IMR-90 (cell line): ENCODE data around the gene SLC24A3. TPM values are rescaled to one million over a fixed set of nuclear protein-coding genes. Genes with fewer than 3 reads are reported as not detected.

Experiments
- ATAC-seq: fragments of 200-7000 bp; cut with Tn5 transposase; 2 replicates; pipeline ENCODE4 v1.9.1; 2020; ENCODE audit warnings: low read depth, mild to moderate bottlenecking, moderate library complexity
- BruUV-seq: library from RNA; stranded (reverse); fragments of 400-500 nt; replicated peaks from 2 replicates; lab custom pipeline; 2021; lab: Mats Ljungman, UMichigan
- CTCF ChIA-PET: fragments of 300-600 bp; formaldehyde crosslinking; extraction: SDS; loops from one replicate; lab custom pipeline; 2021; ENCODE audit warnings: antibody characterized with exemption; lab: Yijun Ruan, JAX
- POLR2A ChIA-PET: fragments of 300-600 bp; sonication (Branson Sonifier 250); formaldehyde crosslinking; loops from one replicate; lab custom pipeline; 2022; ENCODE audit warnings: antibody characterized with exemption; ENCODE audit not compliant: unreplicated experiment; lab: Charles Lee
- DNase-seq: peaks from one replicate; pipeline ENCODE4 v3.0.0; 2013
- H2AFZ ChIP-seq: replicated peaks from 2 replicates; pipeline ENCODE3; 2013; ENCODE audit warnings: low read length, mild to moderate bottlenecking; ENCODE audit not compliant: poor library complexity
- H2AK5ac ChIP-seq: 2 replicates; pipeline ENCODE4 v1.6.1; 2013; ENCODE audit warnings: low read depth, low read length, inconsistent platforms
- H2AK9ac ChIP-seq: replicated peaks from 2 replicates; pipeline ENCODE3; 2013; ENCODE audit warnings: mild to moderate bottlenecking, low read depth, low read length, moderate library complexity; ENCODE audit not compliant: poor library complexity
- H2BK120ac ChIP-seq: 2 replicates; pipeline ENCODE4 v1.6.1; 2013; ENCODE audit warnings: low read depth, low read length, inconsistent platforms
- H2BK15ac ChIP-seq: 3 replicates; pipeline ENCODE4 v1.6.1; 2013; ENCODE audit warnings: low read depth, low read length, inconsistent platforms
- H2BK20ac ChIP-seq: 2 replicates; pipeline ENCODE4 v1.6.1; 2013; ENCODE audit warnings: low read depth, mild to moderate bottlenecking, inconsistent platforms, low read length, moderate library complexity
- H2BK5ac ChIP-seq: 2 replicates; pipeline ENCODE4 v1.6.1; 2013; ENCODE audit warnings: mild to moderate bottlenecking, low read depth, low read length, inconsistent platforms; ENCODE audit not compliant: poor library complexity, severe bottlenecking
- H3K14ac ChIP-seq: replicated peaks from 2 replicates; pipeline ENCODE4 v1.6.1; 2013; ENCODE audit warnings: low read depth, low read length, inconsistent platforms
- H3K18ac ChIP-seq: 2 replicates; pipeline ENCODE4 v1.6.1; 2013; ENCODE audit warnings: low read depth, low read length, control low read depth
- H3K23ac ChIP-seq: 2 replicates; pipeline ENCODE4 v1.6.1; 2013; ENCODE audit warnings: low read depth, low read length, inconsistent platforms
- H3K27ac ChIP-seq: 2 replicates; pipeline ENCODE4 v1.5.1; 2013; ENCODE audit warnings: mild to moderate bottlenecking, control low read depth, low read length; ENCODE audit not compliant: insufficient read depth
- H3K27me3 ChIP-seq: 2 replicates; pipeline ENCODE4 v1.6.1; 2013; ENCODE audit warnings: low read length; ENCODE audit not compliant: control insufficient read depth, insufficient read depth
- H3K36me3 ChIP-seq: 2 replicates; pipeline ENCODE4 v1.6.1; 2013; ENCODE audit warnings: low read length, mixed read lengths; ENCODE audit not compliant: control insufficient read depth, insufficient read depth
- H3K4ac ChIP-seq: 2 replicates; pipeline ENCODE4 v1.6.1; 2013; ENCODE audit warnings: low read depth, low read length, inconsistent platforms
- H3K4me1 ChIP-seq: 2 replicates; pipeline ENCODE4 v1.6.1; 2013; ENCODE audit warnings: low read length, mixed read lengths; ENCODE audit not compliant: control insufficient read depth, insufficient read depth
- H3K4me2 ChIP-seq: 2 replicates; pipeline ENCODE4 v1.6.1; 2013; ENCODE audit warnings: low read depth, mild to moderate bottlenecking, control low read depth, low read length, moderate library complexity
- H3K4me3 ChIP-seq: 2 replicates; pipeline ENCODE4 v1.5.1; 2013; ENCODE audit warnings: low read depth, mild to moderate bottlenecking, control low read depth, low read length, moderate library complexity; ENCODE audit not compliant: insufficient read depth
- H3K56ac ChIP-seq: 2 replicates; pipeline ENCODE4 v1.6.1; 2013; ENCODE audit warnings: low read length, inconsistent platforms; ENCODE audit not compliant: insufficient read depth; ENCODE audit errors: extremely low read depth
- H3K79me1 ChIP-seq, 2 experiments: 2 replicates each; pipeline ENCODE4 v1.6.1; 2013; ENCODE audit warnings: low read length in 2 of 2, inconsistent platforms in 1 of 2, low read depth in 1 of 2
- H3K9ac ChIP-seq: 2 replicates; pipeline ENCODE4 v1.6.1; 2013; ENCODE audit warnings: low read depth, low read length, control low read depth
- H3K9me1 ChIP-seq: 2 replicates; pipeline ENCODE4 v1.6.1; 2013; ENCODE audit warnings: low read length, inconsistent platforms; ENCODE audit not compliant: insufficient read depth
- H3K9me3 ChIP-seq: 2 replicates; pipeline ENCODE4 v1.6.1; 2013; ENCODE audit warnings: low read length; ENCODE audit not compliant: control insufficient read depth, insufficient read depth
- H4K20me1 ChIP-seq: 2 replicates; pipeline ENCODE4 v1.6.1; 2013; ENCODE audit warnings: low read length, inconsistent platforms; ENCODE audit not compliant: insufficient read depth
- H4K5ac ChIP-seq: 2 replicates; pipeline ENCODE4 v1.6.1; 2013; ENCODE audit warnings: mild to moderate bottlenecking, low read depth, low read length, control low read depth
- H4K8ac ChIP-seq, 2 experiments: 2 replicates each; pipeline ENCODE4 v1.6.1; 2013; ENCODE audit warnings: low read depth in 2 of 2, low read length in 2 of 2, control low read depth in 1 of 2, inconsistent platforms in 1 of 2
- H4K91ac ChIP-seq: 2 replicates; pipeline ENCODE4 v1.6.1; 2013; ENCODE audit warnings: low read depth, low read length, inconsistent platforms; ENCODE audit not compliant: insufficient read depth
- BHLHE40 ChIP-seq: fragments of 150-350 bp; IDR thresholded peaks from 2 replicates; pipeline ENCODE4 v1.6.1; 2016; ENCODE audit warnings: mild to moderate bottlenecking, low read depth, low read length
- CEBPB ChIP-seq: IDR thresholded peaks from 2 replicates; pipeline ENCODE4 v1.6.1; 2012; ENCODE audit warnings: low read depth, low read length, improper control_type of control experiment
- CHD1 ChIP-seq: IDR thresholded peaks from 2 replicates; pipeline ENCODE4 v1.6.1; 2012; ENCODE audit warnings: low read depth, low read length, improper control_type of control experiment
- FOS ChIP-seq: fragments of 150-350 bp; IDR thresholded peaks from 2 replicates; pipeline ENCODE4 v1.6.1; 2016; ENCODE audit warnings: low read depth, low read length
- MAFK ChIP-seq: IDR thresholded peaks from 2 replicates; pipeline ENCODE4 v1.6.1; 2012; ENCODE audit warnings: low read depth, low read length, improper control_type of control experiment
- MAZ ChIP-seq: IDR thresholded peaks from 2 replicates; pipeline ENCODE4 v1.6.1; 2012; ENCODE audit warnings: low read depth, mild to moderate bottlenecking, low read length, improper control_type of control experiment, moderate library complexity, borderline replicate concordance
- NFE2L2 ChIP-seq: fragments of 150-350 bp; IDR thresholded peaks from 2 replicates; pipeline ENCODE4 v1.6.1; 2016; ENCODE audit warnings: low read depth, mild to moderate bottlenecking, low read length
- POLR2A ChIP-seq: IDR thresholded peaks from 2 replicates; pipeline ENCODE4 v1.6.1; 2012; ENCODE audit warnings: mild to moderate bottlenecking, low read depth, low read length
- RAD21 ChIP-seq: IDR thresholded peaks from 2 replicates; pipeline ENCODE4 v1.6.1; 2012; ENCODE audit warnings: low read length, improper control_type of control experiment
- RCOR1 ChIP-seq: IDR thresholded peaks from 2 replicates; pipeline ENCODE4 v1.6.1; 2012; ENCODE audit warnings: mild to moderate bottlenecking, low read length, improper control_type of control experiment; ENCODE audit not compliant: insufficient replicate concordance
- RFX5 ChIP-seq: IDR thresholded peaks from 2 replicates; pipeline ENCODE4 v1.8.0; 2012; ENCODE audit warnings: low read depth, mild to moderate bottlenecking, low read length, moderate library complexity
- WGBS, 2 experiments: methylation state at CpG; one replicate each; pipeline versions ENCODE4 v1.1.5 to v1.1.7; 2013; ENCODE audit warnings: missing lambda C conversion rate in 2 of 2; ENCODE audit not compliant: insufficient read length in 1 of 2; ENCODE audit errors: extremely low coverage in 2 of 2; 5-methylcytosine and 5-hydroxymethylcytosine counted together
- dilution Hi-C: fragments of 300-500 bp; cut with HindIII; formaldehyde crosslinking; loops from one replicate; pipeline ENCODE4 v1.14.3; 2018; ENCODE audit warnings: low sequenced_read_pairs; ENCODE audit not compliant: unreplicated experiment
- in situ Hi-C: fragments of 300-500 bp; cut with MboI; formaldehyde crosslinking; loops from 3 replicates; pipeline ENCODE4 v1.14.3; 2019; ENCODE audit warnings: low sequenced_read_pairs, inconsistent platforms, mixed read lengths
- intact Hi-C: fragments of 100-400 bp; cut with micrococcal nuclease; formaldehyde crosslinking; loops from 2 replicates; pipeline ENCODE4 v1.10.0; 2022
- polyA plus RNA-seq, 3 experiments: library from polyadenylated mRNA; depleted of rRNA; stranded (reverse); fragments of >200 nt; gene quantifications; 2 replicates each; pipeline ENCODE4 v1.2.3, GENCODE V29; 2012; ENCODE audit warnings: low replicate concordance in 1 of 3
- total RNA-seq: library from RNA; depleted of rRNA; stranded (reverse); fragments of >200 nt; gene quantifications from 2 replicates; pipeline ENCODE4 v1.2.3, GENCODE V29; 2012
- TF ChIP-seq, protein P1 (sequence below): fragments of 150-350 bp; IDR thresholded peaks from 2 replicates; pipeline ENCODE4 v1.6.1; 2016; ENCODE audit warnings: low read depth, mild to moderate bottlenecking, low read length, moderate library complexity, borderline replicate concordance
- TF ChIP-seq, protein P2 (sequence below): conservative IDR thresholded peaks from 2 replicates; pipeline ENCODE4 v1.5.1; 2012; ENCODE audit warnings: mild to moderate bottlenecking, low read depth, low read length, improper control_type of control experiment
- TF ChIP-seq, protein P3 (sequence below): fragments of 150-350 bp; IDR thresholded peaks from 2 replicates; pipeline ENCODE4 v1.6.1; 2017; ENCODE audit warnings: mild to moderate bottlenecking, antibody characterized with exemption, low read length, low read depth

SLC24A3 gene
- total and polyA plus RNA-seq, 2 of the 4 experiments (the other 2 are of a cell fraction): not detected

DNA sequence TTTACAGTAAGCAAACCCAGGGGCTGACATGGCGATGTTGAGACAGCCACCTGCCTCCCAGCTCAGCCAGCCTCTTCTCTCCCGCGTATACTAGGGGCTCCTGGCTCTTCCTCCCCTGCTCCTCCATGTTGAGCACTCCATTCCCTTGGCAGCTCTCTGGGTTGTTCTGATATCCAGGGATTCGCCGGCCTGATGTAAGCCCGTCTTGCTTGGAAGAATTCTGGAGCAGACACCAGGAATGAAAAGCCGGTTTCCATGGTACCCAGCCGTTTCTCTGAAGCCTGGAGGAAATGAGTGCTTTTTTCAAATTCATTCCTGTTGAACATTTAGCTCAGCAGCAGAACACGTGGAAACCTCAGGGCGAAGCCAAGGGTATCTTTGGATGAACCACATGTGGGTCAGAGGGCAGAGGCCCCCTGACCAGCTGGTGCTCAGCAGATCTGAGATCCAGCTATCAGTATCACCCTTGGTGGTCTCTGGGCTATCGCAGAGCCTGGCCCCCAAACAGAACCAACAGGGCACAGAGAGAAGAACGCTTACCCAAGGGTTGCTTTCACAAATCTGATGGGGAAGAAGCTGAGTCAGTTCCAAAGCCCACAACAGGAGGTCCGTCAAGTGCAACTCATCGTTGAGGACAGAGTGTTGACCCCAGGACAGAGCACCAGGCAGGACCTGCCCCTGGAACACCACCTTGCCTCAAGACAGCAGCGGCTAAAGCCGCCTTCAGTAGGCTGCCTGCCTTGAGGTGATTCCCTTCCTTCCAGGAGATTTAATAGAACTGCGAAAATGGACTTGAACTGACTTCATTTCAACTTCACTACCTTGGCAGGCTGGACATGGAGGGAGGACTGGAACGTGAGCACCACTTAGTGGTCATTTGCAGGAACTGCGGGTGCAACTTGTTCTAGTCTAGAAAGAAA, 449.5 kb downstream of the SLC24A3 start:
- H4K5ac ChIP-seq: no peak overlapping the region
- CTCF ChIA-PET: interaction anchor here (0.6 to 2.8 kb wide), 6 partner anchors 11 to 1021 kb away, joined by 3 to 13 read pairs (median 3); no protein-coding TSS in a partner anchor
- no peak overlapping the region for H2BK20ac ChIP-seq
- no peaks in the 10 kb centered on the region for H3K79me1 ChIP-seq
- no peak overlapping the region for H3K4me3 ChIP-seq
- H3K9ac ChIP-seq: no peak overlapping the region
- H4K8ac ChIP-seq: no peak overlapping the region
- DNase-seq (peak; percentile 71), ATAC-seq (peak; percentile 97)
- H3K27ac ChIP-seq: no peak overlapping the region
- in situ Hi-C loops (loop anchor here (5.0 to 10.0 kb wide), 2 partner anchors 455 to 1027 kb away; no protein-coding TSS in a partner anchor), intact Hi-C loops (loop anchor here (1.0 kb wide), 4 partner anchors 34 to 1249 kb away; no protein-coding TSS in a partner anchor), dilution Hi-C loops (no loop called here)
- H3K14ac ChIP-seq: no peak overlapping the region
- H3K9me3 ChIP-seq: no peaks in the 10 kb centered on the region
- H2BK120ac ChIP-seq: no peak overlapping the region
- H2BK15ac ChIP-seq: no peak overlapping the region
- H3K4me1 ChIP-seq: no peaks in the 10 kb centered on the region
- H3K4me2 ChIP-seq: no peak overlapping the region
- H3K18ac ChIP-seq: no peak overlapping the region
- no peak overlapping the region for H3K4ac ChIP-seq
- H2AFZ ChIP-seq: peak overlapping the region; percentile 6
- no peaks in the 10 kb centered on the region for H3K9me1 ChIP-seq
- 60% methylated on average over 10 of the region's 19 CpGs; no CpG with 5 or more reads in 1 of the 2 experiments for WGBS, 2 experiments
- no TSS peak for BruUV-seq
- H4K91ac ChIP-seq: no peak overlapping the region
- no peaks in the 10 kb centered on the region for H4K20me1 ChIP-seq
- no peak overlapping the region for H3K23ac ChIP-seq
- H3K36me3 ChIP-seq: no peaks in the 10 kb centered on the region
- H2BK5ac ChIP-seq: no peak overlapping the region
- POLR2A ChIA-PET: no interaction called here
- H3K27me3 ChIP-seq: peaks cover 41% of the 10 kb centered on the region
- no peak overlapping the region for H3K56ac ChIP-seq
- H2AK9ac ChIP-seq: no peak overlapping the region
- no peak overlapping the region for H2AK5ac ChIP-seq
- TF ChIP-seq BHLHE40 (no peak), MAZ (no peak), MAFK (no peak), RAD21 (peak; percentile 97), RFX5 (no peak), RCOR1 (no peak), FOS (no peak), NFE2L2 (no peak), POLR2A (no peak), CEBPB (no peak), CHD1 (no peak)
- TF ChIP-seq, protein P1, sequence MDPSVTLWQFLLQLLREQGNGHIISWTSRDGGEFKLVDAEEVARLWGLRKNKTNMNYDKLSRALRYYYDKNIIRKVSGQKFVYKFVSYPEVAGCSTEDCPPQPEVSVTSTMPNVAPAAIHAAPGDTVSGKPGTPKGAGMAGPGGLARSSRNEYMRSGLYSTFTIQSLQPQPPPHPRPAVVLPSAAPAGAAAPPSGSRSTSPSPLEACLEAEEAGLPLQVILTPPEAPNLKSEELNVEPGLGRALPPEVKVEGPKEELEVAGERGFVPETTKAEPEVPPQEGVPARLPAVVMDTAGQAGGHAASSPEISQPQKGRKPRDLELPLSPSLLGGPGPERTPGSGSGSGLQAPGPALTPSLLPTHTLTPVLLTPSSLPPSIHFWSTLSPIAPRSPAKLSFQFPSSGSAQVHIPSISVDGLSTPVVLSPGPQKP: no peak
- TF ChIP-seq, protein P2, sequence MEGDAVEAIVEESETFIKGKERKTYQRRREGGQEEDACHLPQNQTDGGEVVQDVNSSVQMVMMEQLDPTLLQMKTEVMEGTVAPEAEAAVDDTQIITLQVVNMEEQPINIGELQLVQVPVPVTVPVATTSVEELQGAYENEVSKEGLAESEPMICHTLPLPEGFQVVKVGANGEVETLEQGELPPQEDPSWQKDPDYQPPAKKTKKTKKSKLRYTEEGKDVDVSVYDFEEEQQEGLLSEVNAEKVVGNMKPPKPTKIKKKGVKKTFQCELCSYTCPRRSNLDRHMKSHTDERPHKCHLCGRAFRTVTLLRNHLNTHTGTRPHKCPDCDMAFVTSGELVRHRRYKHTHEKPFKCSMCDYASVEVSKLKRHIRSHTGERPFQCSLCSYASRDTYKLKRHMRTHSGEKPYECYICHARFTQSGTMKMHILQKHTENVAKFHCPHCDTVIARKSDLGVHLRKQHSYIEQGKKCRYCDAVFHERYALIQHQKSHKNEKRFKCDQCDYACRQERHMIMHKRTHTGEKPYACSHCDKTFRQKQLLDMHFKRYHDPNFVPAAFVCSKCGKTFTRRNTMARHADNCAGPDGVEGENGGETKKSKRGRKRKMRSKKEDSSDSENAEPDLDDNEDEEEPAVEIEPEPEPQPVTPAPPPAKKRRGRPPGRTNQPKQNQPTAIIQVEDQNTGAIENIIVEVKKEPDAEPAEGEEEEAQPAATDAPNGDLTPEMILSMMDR: peak; percentile 97
- TF ChIP-seq, protein P3, sequence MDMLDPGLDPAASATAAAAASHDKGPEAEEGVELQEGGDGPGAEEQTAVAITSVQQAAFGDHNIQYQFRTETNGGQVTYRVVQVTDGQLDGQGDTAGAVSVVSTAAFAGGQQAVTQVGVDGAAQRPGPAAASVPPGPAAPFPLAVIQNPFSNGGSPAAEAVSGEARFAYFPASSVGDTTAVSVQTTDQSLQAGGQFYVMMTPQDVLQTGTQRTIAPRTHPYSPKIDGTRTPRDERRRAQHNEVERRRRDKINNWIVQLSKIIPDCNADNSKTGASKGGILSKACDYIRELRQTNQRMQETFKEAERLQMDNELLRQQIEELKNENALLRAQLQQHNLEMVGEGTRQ: no peak
